ENCODE measurements around the gene IFT57.

DNA sequence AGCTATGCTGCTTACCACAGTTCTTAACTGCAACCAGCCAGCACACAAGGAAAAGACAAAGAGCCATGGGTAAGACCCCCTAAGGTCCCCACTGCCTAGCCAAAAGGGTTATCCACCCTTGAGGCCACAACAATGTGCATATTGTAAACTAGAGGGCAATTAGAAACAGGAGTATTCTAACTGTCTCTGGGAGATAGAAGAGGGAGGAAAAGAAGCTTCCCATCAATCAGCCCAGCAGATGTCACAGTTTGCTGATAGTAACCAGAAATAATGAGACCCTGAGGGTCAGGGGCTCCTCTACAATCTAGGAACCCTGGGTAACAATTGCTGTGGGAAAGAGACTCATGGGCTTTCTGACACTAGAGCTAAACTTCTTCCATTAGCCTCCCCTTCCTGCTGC lies 20.6 kb upstream of the IFT57 start:
- TF ChIP-seq, protein P1, sequence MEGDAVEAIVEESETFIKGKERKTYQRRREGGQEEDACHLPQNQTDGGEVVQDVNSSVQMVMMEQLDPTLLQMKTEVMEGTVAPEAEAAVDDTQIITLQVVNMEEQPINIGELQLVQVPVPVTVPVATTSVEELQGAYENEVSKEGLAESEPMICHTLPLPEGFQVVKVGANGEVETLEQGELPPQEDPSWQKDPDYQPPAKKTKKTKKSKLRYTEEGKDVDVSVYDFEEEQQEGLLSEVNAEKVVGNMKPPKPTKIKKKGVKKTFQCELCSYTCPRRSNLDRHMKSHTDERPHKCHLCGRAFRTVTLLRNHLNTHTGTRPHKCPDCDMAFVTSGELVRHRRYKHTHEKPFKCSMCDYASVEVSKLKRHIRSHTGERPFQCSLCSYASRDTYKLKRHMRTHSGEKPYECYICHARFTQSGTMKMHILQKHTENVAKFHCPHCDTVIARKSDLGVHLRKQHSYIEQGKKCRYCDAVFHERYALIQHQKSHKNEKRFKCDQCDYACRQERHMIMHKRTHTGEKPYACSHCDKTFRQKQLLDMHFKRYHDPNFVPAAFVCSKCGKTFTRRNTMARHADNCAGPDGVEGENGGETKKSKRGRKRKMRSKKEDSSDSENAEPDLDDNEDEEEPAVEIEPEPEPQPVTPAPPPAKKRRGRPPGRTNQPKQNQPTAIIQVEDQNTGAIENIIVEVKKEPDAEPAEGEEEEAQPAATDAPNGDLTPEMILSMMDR (IDR thresholded peaks at IDR 0.05; ENCODE audit: borderline replicate concordance, extremely low read depth, low read length, poor library complexity, severe bottlenecking) = no peak
- no peak for TF ChIP-seq EZH2 (IDR thresholded peaks at IDR 0.05; ENCODE audit: borderline replicate concordance, low read depth, low read length, severe bottlenecking)
